Small intestine (tissue), 7 donors: Measurements from ENCODE around the gene SIRT6. TPM values are rescaled to one million over a fixed set of nuclear protein-coding genes. Genes with fewer than 3 reads are reported as not detected.
"Not testable (repeated sequence)": the region's sequence is repeated elsewhere in the genome, so short reads cannot be mapped to it uniquely, and the experiment has no call there.

Experiments used
- DNase-seq, 2 donors: peaks; one replicate each; pipeline versions ENCODE4 v3.0.0 to v3.0.0-alpha.2; 2013
- FAIRE-seq: peaks from 2 replicates; lab custom pipeline; 2012; peaks lifted over from hg19 to GRCh38; lab: Jason Lieb, UNC
- H3K27ac ChIP-seq, 3 donors: one replicate each; pipeline ENCODE4 v1.5.1; 2013; ENCODE audit warnings: low read length in 2 of 3, mild to moderate bottlenecking in 2 of 3, control low read depth in 1 of 3, inconsistent platforms in 1 of 3, low read depth in 1 of 3, moderate library complexity in 1 of 3
- H3K27me3 ChIP-seq, 3 donors: one replicate each; pipeline ENCODE4 v1.6.1; 2013; ENCODE audit warnings: low read length in 3 of 3, inconsistent platforms in 1 of 3; ENCODE audit not compliant: control insufficient read depth in 3 of 3, insufficient read depth in 3 of 3
- H3K36me3 ChIP-seq, 3 donors: one replicate each; pipeline ENCODE4 v1.6.1; 2013; ENCODE audit warnings: low read length in 3 of 3, inconsistent platforms in 1 of 3, low read depth in 1 of 3, mild to moderate bottlenecking in 1 of 3, moderate library complexity in 1 of 3; ENCODE audit not compliant: control insufficient read depth in 3 of 3, insufficient read depth in 2 of 3
- H3K4me1 ChIP-seq, 3 donors: one replicate each; pipeline ENCODE4 v1.6.1; 2013; ENCODE audit warnings: low read length in 2 of 3, inconsistent platforms in 1 of 3, low read depth in 1 of 3, mild to moderate bottlenecking in 1 of 3, moderate library complexity in 1 of 3; ENCODE audit not compliant: control insufficient read depth in 3 of 3, insufficient read depth in 2 of 3
- H3K4me3 ChIP-seq, 3 donors: one replicate each; pipeline ENCODE4 v1.5.1; 2013; ENCODE audit warnings: low read length in 3 of 3, control low read depth in 1 of 3, inconsistent platforms in 1 of 3, low read depth in 1 of 3, mild to moderate bottlenecking in 1 of 3, moderate library complexity in 1 of 3
- H3K9me3 ChIP-seq, 2 donors: one replicate each; pipeline ENCODE4 v1.6.1; 2013; ENCODE audit warnings: low read depth in 1 of 2, low read length in 1 of 2; ENCODE audit not compliant: control insufficient read depth in 2 of 2, insufficient read depth in 1 of 2
- WGBS, 3 donors: extraction: QIAGEN DNeasy Blood & Tissue Kit; methylation state at CpG; one replicate each; pipeline ENCODE4 v1.1.7; 2013; 5-methylcytosine and 5-hydroxymethylcytosine counted together
- polyA plus RNA-seq, 4 donors: library from polyadenylated mRNA; stranded (reverse) in 3 of 4; unstranded in 1 of 4; fragments of 200-250 nt in 3 of 4; fragments of 120-200 nt in 1 of 4; gene quantifications; one replicate each; pipeline versions ENCODE4 v1.2.1 to v1.2.3, GENCODE V29; 2013
- donor health status: healthy with polysubstance abuse.
- donor health status: control.
- donor health status: control.
- donor health status: Bipolar disorder and iron deficiency.
- donor health status: healthy.

SIRT6 gene
- polyA plus RNA-seq, 4 donors, result 24.1 to 48.1 (median 42.9) TPM

GRCh38 chr19:4225885-4226284 is 43.5 kb upstream of the SIRT6 start:
- WGBS, 3 donors, result 70 to 71% (median 71%) methylated on average over 7 to 8 of the region's 8 CpGs
- FAIRE-seq (no peak), DNase-seq (no peak)
- Histone ChIP-seq H3K4me1 (peaks cover 0 to 12% (median 0%) of the 10 kb centered on the region in 3 donors), H3K4me3 (no peak overlapping the region), H3K27ac (no peak overlapping the region), H3K9me3 (no peaks in the 10 kb centered on the region), H3K36me3 (no peaks in the 10 kb centered on the region), H3K27me3 (peaks cover 0 to 9% (median 0%) of the 10 kb centered on the region in 3 donors)

GRCh38 chr19:4224470-4224869 is 42.1 kb upstream of the SIRT6 start:
- 69 to 82% (median 80%) methylated on average over 15 of the region's 15 CpGs for WGBS, 3 donors
- H3K4me1 ChIP-seq, result peaks cover 0 to 9% (median 0%) of the 10 kb centered on the region in 3 donors
- DNase-seq (no peak), FAIRE-seq (no peak)
- H3K27me3 ChIP-seq, result peaks cover 0 to 9% (median 0%) of the 10 kb centered on the region in 3 donors
- H3K9me3 ChIP-seq, result no peaks in the 10 kb centered on the region
- no peak overlapping the region for H3K4me3 ChIP-seq
- H3K36me3 ChIP-seq, result no peaks in the 10 kb centered on the region
- no peak overlapping the region for H3K27ac ChIP-seq

- no peaks in the 10 kb centered on the region for H3K4me1 ChIP-seq
- WGBS, 3 donors, result 86 to 91% (median 91%) methylated on average over 7 of the region's 7 CpGs
- H3K27ac ChIP-seq, result no peak overlapping the region
- no peaks in the 10 kb centered on the region for H3K36me3 ChIP-seq
- H3K27me3 ChIP-seq, result no peaks in the 10 kb centered on the region
- DNase-seq (no peak), FAIRE-seq (no peak)
- no peak overlapping the region for H3K4me3 ChIP-seq
- peaks cover 0 to 5% of the 10 kb centered on the region in 2 donors for H3K9me3 ChIP-seq
Measured at GRCh38 chr19:4220188-4220587, 37.8 kb upstream of the SIRT6 start.

- FAIRE-seq, DNase-seq: not testable (repeated sequence)
- WGBS, 3 donors, result 86 to 100% (median 92%) methylated on average over 1 of the region's 1 CpG
Measured at GRCh38 chr19:4218523-4218922, 36.2 kb upstream of the SIRT6 start.

GRCh38 chr19:4217429-4218264 is 35.3 kb upstream of the SIRT6 start:
- H3K27ac ChIP-seq, result no peak overlapping the region
- no peaks in the 10 kb centered on the region for H3K27me3 ChIP-seq
- 95 to 97% (median 96%) methylated on average over 65 to 81 of the region's 81 CpGs for WGBS, 3 donors
- no peak overlapping the region for H3K4me3 ChIP-seq
- peaks cover 0 to 5% of the 10 kb centered on the region in 2 donors for H3K9me3 ChIP-seq
- no peak for FAIRE-seq
- no peak for DNase-seq
- H3K36me3 ChIP-seq, result no peaks in the 10 kb centered on the region
- no peaks in the 10 kb centered on the region for H3K4me1 ChIP-seq

More at GRCh38 chr19:4218523-4218922, 36.2 kb upstream of the SIRT6 start:
- H3K4me1 ChIP-seq, H3K27me3 ChIP-seq, H3K27ac ChIP-seq, H3K9me3 ChIP-seq, H3K36me3 ChIP-seq, H3K4me3 ChIP-seq: not testable (repeated sequence)

- Histone ChIP-seq H3K27me3 (peaks cover 0 to 4% (median 0%) of the 10 kb centered on the region in 3 donors), H3K4me1 (no peaks in the 10 kb centered on the region), H3K9me3 (peaks cover 0 to 5% of the 10 kb centered on the region in 2 donors), H3K36me3 (no peaks in the 10 kb centered on the region), H3K4me3 (no peak overlapping the region), H3K27ac (no peak overlapping the region)
- 79 to 84% (median 80%) methylated on average over 6 of the region's 6 CpGs for WGBS, 3 donors
- DNase-seq (no peak), FAIRE-seq (no peak)
Measured at GRCh38 chr19:4216846-4217245, 34.5 kb upstream of the SIRT6 start.

- H3K27ac ChIP-seq, result no peak overlapping the region
- DNase-seq (no peak), FAIRE-seq (no peak)
- no peaks in the 10 kb centered on the region for H3K36me3 ChIP-seq
- 47 to 63% (median 57%) methylated on average over 10 of the region's 10 CpGs for WGBS, 3 donors
- no peak overlapping the region for H3K4me3 ChIP-seq
- H3K9me3 ChIP-seq, result peaks cover 0 to 5% of the 10 kb centered on the region in 2 donors
- no peaks in the 10 kb centered on the region for H3K4me1 ChIP-seq
- peaks cover 0 to 4% (median 0%) of the 10 kb centered on the region in 3 donors for H3K27me3 ChIP-seq
Measured at GRCh38 chr19:4215807-4216206, 33.4 kb upstream of the SIRT6 start.

- Histone ChIP-seq H3K4me3 (no peak overlapping the region), H3K27ac (no peak overlapping the region), H3K4me1 (no peaks in the 10 kb centered on the region), H3K36me3 (no peaks in the 10 kb centered on the region), H3K27me3 (peaks cover 0 to 4% (median 3%) of the 10 kb centered on the region in 3 donors), H3K9me3 (peaks cover 0 to 5% of the 10 kb centered on the region in 2 donors)
- FAIRE-seq (no peak), DNase-seq (no peak)
- WGBS, 3 donors, result 68 to 74% (median 71%) methylated on average over 3 of the region's 3 CpGs
Measured at GRCh38 chr19:4213116-4213515, 30.8 kb upstream of the SIRT6 start.
